HepG2 (cell line): ENCODE results near the gene PLD1. TPM values are rescaled to one million over a fixed set of nuclear protein-coding genes. Genes with fewer than 3 reads are reported as not detected.

Source experiments
- ATRX ChIP-seq: sonication (generic); formaldehyde crosslinking; IDR thresholded peaks from 2 replicates; pipeline ENCODE4 v1.4.0; 2020; ENCODE audit warnings: missing genetic modification reagents, borderline replicate concordance
- GMEB2 ChIP-seq: IDR thresholded peaks from 2 replicates; pipeline ENCODE4 v1.6.1; 2016; ENCODE audit warnings: missing biosample characterization, missing genetic modification reagents, low read depth
- KLF11 ChIP-seq: IDR thresholded peaks from 2 replicates; pipeline ENCODE4 v1.6.1; 2016; ENCODE audit warnings: missing compliant biosample characterization
- NPAS2 ChIP-seq: sonication (generic); formaldehyde crosslinking; IDR thresholded peaks from 2 replicates; pipeline ENCODE4 v1.8.0; 2022; ENCODE audit warnings: mild to moderate bottlenecking, missing genetic modification reagents, borderline replicate concordance
- PREB ChIP-seq: sonication (generic); formaldehyde crosslinking; IDR thresholded peaks from 2 replicates; pipeline ENCODE4 v1.4.0; 2020; ENCODE audit warnings: missing genetic modification reagents
- REST ChIP-seq, 2 experiments: IDR thresholded peaks; 2 replicates each; pipeline ENCODE4 v1.6.1; 2011 to 2012; ENCODE audit warnings: low read length in 2 of 2, borderline replicate concordance in 1 of 2, low read depth in 1 of 2, mild to moderate bottlenecking in 1 of 2, moderate library complexity in 1 of 2
- ZFP36L2 ChIP-seq: sonication (generic); formaldehyde crosslinking; IDR thresholded peaks from 2 replicates; pipeline ENCODE4 v1.4.0; 2020; ENCODE audit warnings: missing genetic modification reagents
- ZHX1 ChIP-seq: sonication (generic); formaldehyde crosslinking; IDR thresholded peaks from 2 replicates; pipeline ENCODE4 v1.8.1; 2022; ENCODE audit warnings: low read depth, mild to moderate bottlenecking, missing genetic modification reagents
- ZNF138 ChIP-seq: sonication (generic); formaldehyde crosslinking; IDR thresholded peaks from 2 replicates; pipeline ENCODE4 v1.5.0; 2020; ENCODE audit warnings: mild to moderate bottlenecking, low read depth, missing genetic modification reagents
- ZNF335 ChIP-seq: sonication (generic); formaldehyde crosslinking; IDR thresholded peaks from 2 replicates; pipeline ENCODE4 v1.4.0; 2020; ENCODE audit warnings: missing genetic modification reagents
- polyA plus RNA-seq, 8 experiments: library from polyadenylated mRNA; depleted of rRNA in 3 of 8; stranded (reverse) in 7 of 8; unstranded in 1 of 8; fragments of >200 nt; fragmentation: Illumina TruSeq in 4 of 8; extraction: Trizol in 4 of 8; gene quantifications; 2 replicates each; pipeline versions ENCODE4 v1.2.1 to v1.2.3, GENCODE V29; 2011 to 2016; ENCODE audit warnings: low read depth in 4 of 8, missing spikeins in 1 of 8, mixed read lengths in 1 of 8; ENCODE audit not compliant: insufficient read depth in 1 of 8
- total RNA-seq, 5 experiments: library from RNA; depleted of rRNA; stranded (reverse); fragments of >200 nt; fragmentation: Illumina TruSeq; extraction: Trizol; gene quantifications; 2 replicates each; pipeline ENCODE4 v1.2.3, GENCODE V29; 2016; ENCODE audit warnings: low read depth in 1 of 5

PLD1 gene
- total and polyA plus RNA-seq, 2 of the 13 experiments (the other 11 are each of a cell fraction or from before 2014, with no cell fraction given) = 27.1 to 59.4 TPM

- no peak for TF ChIP-seq GMEB2 (CRISPR knock-in tag)
- no peak for TF ChIP-seq ZFP36L2 (CRISPR knock-in tag)
- TF ChIP-seq ATRX (CRISPR knock-in tag) = no peak
- no peak for TF ChIP-seq ZNF335 (CRISPR knock-in tag)
- no peak for TF ChIP-seq NPAS2 (CRISPR knock-in tag)
- no peak for TF ChIP-seq KLF11 (CRISPR knock-in tag)
- TF ChIP-seq REST (IDR thresholded peaks at IDR 0.05; ENCODE audit: borderline replicate concordance in 1 of 2, low read depth in 1 of 2, low read length in 2 of 2) = no peak
- no peak for TF ChIP-seq ZHX1 (CRISPR knock-in tag)
- no peak for TF ChIP-seq ZNF138 (CRISPR knock-in tag)
- no peak for TF ChIP-seq PREB (CRISPR knock-in tag)
Measured at GRCh38 chr3:171744158-171744741, 66.0 kb downstream of the PLD1 start (continued).
